GM21786 (cell line): Measurements from ENCODE around the gene SPINK9.

Source experiments
- ATAC-seq: cut with Tn5 transposase; IDR thresholded peaks from one replicate; pipeline ENCODE4 v1.9.1; 2021; ENCODE audit not compliant: unreplicated experiment

SPINK9 gene

GRCh38 chr5:148364343-148364742, 29.0 kb downstream of the SPINK9 start:
- ATAC-seq, result no peak

DNA sequence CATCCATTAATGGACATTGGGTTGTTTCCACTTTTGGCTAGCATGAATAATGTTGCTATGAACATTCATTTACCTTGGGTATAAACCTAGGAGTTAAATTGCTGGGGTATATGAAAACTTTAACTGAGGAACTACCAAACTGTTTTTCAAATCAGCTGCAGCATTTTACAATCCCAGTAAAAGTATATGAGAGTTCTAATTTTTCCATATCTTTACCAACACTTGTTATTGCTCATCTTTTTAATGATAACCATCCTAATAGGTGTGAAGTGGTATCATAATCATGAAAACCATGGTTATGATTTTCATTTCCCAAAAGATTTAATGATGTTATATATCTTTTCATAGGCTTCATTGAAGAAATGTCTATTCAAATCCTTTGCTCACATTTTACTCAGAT, 32.9 kb downstream of the SPINK9 start:
- ATAC-seq, result no peak

DNA sequence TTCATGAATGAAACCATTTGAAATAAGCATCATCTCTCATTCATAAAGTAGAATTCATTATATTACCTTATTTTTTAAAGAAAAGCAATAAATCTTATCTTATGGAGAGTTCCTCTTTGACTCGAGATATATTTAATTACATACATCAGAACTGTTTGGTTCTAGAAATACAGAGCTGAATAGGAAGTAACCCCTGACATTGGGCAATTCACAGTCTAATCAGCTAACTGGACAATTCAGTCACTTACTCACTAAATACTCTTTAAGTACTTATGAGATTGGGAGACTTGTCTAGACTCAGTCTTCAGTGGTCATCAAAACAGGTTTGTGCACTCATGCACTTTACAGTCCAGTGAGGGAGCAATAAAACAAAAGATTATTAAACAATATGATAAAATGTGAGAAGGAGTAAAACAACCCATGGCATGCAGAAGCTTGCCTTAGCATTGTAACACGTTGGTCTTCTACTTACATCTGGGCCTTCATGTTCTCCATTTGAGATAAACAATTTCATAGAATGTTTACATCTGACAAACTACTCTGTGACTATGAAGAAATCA, 36.9 kb downstream of the SPINK9 start:
- no peak for ATAC-seq

GRCh38 chr5:148372893-148373292, 37.5 kb downstream of the SPINK9 start:
- no peak for ATAC-seq

DNA sequence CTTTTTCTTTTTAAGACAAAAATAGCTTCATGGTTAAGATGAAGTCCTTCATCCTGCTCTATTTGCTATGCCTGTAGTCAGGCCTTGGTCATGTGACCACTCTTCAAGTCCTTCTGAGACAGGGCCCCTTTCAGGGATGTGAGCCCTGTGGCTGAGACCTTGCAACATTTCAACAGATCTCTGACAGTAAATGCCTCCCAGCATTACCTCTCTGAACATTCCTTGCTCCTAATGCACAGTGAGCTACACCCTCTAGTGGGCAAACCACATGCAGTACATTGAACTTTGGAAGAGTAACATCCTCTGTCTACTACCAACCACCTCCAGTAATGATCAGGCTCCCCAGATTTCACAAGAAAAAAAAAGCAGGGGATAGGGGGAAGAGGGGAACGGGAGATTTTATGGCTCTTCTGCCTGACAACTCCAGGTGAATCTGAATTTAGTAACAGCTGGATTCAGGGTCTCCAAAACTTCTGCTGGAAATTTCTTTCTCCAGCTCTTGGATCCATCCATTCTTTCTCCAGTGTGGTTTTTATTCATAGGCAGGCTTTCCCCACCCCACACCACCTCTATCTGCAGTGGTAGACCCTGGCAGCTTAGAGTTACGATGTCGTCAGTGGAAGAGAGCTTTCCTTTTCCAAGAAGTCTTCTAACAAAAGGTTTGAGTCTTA, 39.5 kb downstream of the SPINK9 start:
- peak; percentile 91 for ATAC-seq

DNA sequence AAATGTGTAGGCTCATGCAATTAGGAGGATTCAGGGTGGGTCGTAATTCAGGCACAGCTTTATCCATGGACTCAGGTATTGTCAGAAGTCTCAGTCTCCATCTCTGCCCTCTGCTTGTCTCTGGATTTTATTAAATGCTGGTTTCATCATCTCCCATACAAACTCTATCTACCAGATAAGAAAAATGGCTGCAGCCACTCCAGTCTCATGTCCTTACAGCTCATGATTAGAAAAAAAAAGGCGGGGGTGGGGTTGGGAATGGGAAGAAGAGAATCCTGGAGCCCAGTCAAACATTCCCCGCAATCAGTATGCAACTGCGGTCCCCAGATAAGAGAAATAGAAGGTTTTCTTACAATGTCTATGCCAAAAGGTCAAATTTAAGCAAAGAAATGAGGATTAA, 40.8 kb downstream of the SPINK9 start:
- ATAC-seq, result no peak

DNA sequence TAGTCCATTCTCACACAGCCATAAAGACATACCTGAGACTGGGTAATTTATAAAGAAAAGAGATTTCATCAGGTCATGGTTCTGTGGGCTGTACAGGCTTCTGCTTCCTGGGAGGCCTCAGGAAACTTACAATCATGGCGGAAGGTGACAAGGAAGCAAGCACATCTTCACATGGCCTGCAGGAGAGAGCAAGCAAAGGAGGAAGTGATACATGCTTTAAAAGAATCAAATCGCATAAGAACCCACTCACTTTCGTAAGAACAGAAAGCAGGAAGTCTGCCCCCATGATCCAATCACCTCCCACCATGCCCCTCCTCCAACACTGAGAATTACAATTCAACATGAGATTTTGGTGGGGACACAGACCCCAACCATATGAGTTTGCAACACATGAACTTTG, 43.3 kb downstream of the SPINK9 start:
- ATAC-seq, result no peak

DNA sequence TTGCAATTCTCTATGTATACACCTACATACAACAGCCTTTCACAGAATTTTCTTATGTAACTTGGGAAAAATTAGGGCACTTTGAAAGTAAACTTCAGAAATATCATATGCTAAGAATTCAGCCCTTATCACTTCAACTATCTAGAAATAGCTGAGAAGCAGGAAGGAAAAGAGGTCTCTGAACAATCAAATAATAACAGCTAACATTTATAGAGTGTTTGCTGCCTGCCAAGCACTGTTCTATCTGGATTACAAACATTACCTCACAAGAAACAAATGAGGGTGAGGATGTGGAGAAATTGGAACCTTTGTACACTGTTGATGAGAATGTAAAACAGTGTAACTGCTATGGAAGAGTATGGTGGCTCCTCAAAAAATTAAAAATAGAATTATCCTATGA, 44.0 kb downstream of the SPINK9 start:
- ATAC-seq, result no peak

DNA sequence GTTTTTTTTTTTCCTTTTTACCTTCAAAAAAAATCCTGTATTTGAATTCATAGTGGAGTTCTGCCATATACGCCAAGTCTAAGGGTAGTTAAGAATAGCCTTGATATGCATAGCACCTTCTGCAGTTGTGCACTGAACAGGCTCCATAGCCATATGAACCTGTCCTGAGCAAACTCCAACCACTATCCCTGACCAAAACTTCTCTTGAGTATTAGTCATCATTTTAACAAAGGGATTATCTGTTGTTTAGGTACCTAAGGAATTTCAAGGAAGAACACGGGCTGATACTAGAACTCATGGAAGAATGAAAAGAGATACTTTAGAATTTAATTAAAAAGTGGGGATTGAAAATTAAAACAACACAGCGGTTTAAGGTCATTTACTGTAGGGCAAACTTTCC, 46.5 kb downstream of the SPINK9 start:
- ATAC-seq, result no peak

DNA sequence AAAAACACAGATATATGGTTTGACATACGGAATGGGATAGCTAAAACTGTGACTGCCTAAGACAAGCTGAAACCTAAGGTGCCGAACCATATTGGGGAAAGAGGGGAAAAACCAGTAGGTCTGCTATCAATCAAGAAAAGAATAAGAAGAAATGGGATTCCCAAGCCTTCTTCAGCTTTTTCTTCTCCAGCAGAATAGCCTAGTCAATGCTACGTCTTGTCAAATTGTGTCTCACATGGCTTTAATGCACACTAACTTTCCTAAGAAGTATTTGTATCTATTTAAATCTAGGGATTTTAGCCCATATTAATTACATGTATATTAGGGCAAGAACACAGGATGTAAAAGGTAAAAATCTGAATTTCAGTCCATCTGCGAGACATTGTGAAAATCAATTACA, 47.6 kb downstream of the SPINK9 start:
- no peak for ATAC-seq

GRCh38 chr5:148383564-148384379, 48.4 kb downstream of the SPINK9 start, which contains the start of gene FBXO38:
Gene FBXO38, plus strand, starts transcription at chr5:148383958. Its CDS starts 10,819 bp downstream, at chr5:148394777.
- ATAC-seq, result peak; percentile 99

- peak; percentile 13 for ATAC-seq
These were observed 49.0 kb downstream of the SPINK9 start for GRCh38 chr5:148384380-148384737.

DNA sequence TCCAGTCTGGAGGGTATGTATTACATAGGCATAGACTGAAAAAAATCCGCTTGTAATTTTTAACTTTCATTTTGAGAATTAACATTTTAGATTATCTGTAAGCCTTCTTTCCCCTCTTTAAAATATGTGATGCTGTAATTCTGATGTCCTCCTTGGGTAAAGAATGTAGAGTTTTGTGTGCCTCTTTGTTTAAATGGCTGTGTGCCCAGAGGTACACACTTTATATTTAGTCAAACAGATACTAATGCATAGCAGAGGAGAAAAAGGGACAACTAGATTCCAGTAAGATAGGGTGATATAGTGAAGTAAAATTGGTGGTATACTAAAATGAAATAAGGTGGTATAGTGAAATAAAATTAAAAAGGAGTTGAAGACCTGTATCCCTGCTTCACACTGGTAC, 49.7 kb downstream of the SPINK9 start:
- no peak for ATAC-seq

- no peak for ATAC-seq
These were observed 50.7 kb downstream of the SPINK9 start for GRCh38 chr5:148386041-148386440.

- ATAC-seq, result no peak
These were observed 52.0 kb downstream of the SPINK9 start for GRCh38 chr5:148387325-148387724.

- no peak for ATAC-seq
These were observed 53.3 kb downstream of the SPINK9 start for GRCh38 chr5:148388696-148389095.
